GM23248 (cell line): Measurements from ENCODE around the gene NHLRC1.

Experiments used
- EZH2 ChIP-seq: fragments of 200-600 bp; sonication (generic); IDR thresholded peaks from 2 replicates; pipeline ENCODE4 v1.6.1; 2018; ENCODE audit warnings: antibody characterized with exemption, mild to moderate bottlenecking; ENCODE audit not compliant: insufficient read depth, poor library complexity, severe bottlenecking
- EZH2phosphoT487 ChIP-seq: fragments of 200-600 bp; sonication (generic); IDR thresholded peaks from 2 replicates; pipeline ENCODE4 v1.6.1; 2018; ENCODE audit warnings: antibody characterized with exemption, moderate library complexity, mild to moderate bottlenecking, low read depth; ENCODE audit not compliant: insufficient read depth

- no peak for TF ChIP-seq EZH2
- TF ChIP-seq EZH2phosphoT487 = no peak
Observed at GRCh38 chr6:18136260-18136659, 13.8 kb upstream of the NHLRC1 start.
